Measurements from ENCODE around the gene STAC2.

- TF ChIP-seq ZNF274 (IDR thresholded peaks at IDR 0.05; ENCODE audit: low read depth, low read length) (no peak), SUZ12 (IDR thresholded peaks at IDR 0.05; ENCODE audit: extremely low read depth, insufficient read depth, insufficient read length) (no peak)
These were observed 28.2 kb downstream of the STAC2 start, which contains the start of gene CACNB1 for GRCh38 chr17:39197380-39198185.

Data from NT2/D1 (cell line).